CD14-positive monocyte (primary cell): ENCODE results near the gene CDKN2AIPNL. TPM values are rescaled to one million over a fixed set of nuclear protein-coding genes. Genes with fewer than 3 reads are reported as not detected.

ENCODE experiments used
- DNase-seq, 3 donors: peaks; one replicate each; pipeline ENCODE4 v3.0.0-alpha.2; 2011 to 2022
- H2AFZ ChIP-seq: 2 replicates; pipeline ENCODE4 v1.6.0; 2012; ENCODE audit warnings: mild to moderate bottlenecking, low read depth, low read length, inconsistent platforms; ENCODE audit not compliant: insufficient read depth, poor library complexity, severe bottlenecking
- H3K27ac ChIP-seq, 2 donors: 1 replicate in 1 of 2; 2 replicates in 1 of 2; pipeline ENCODE4 v1.5.1; 2012 to 2013; ENCODE audit warnings: low read length in 2 of 2, control low read depth in 1 of 2, inconsistent platforms in 1 of 2, low read depth in 1 of 2, mild to moderate bottlenecking in 1 of 2
- H3K27me3 ChIP-seq, 2 donors: one replicate each; pipeline versions ENCODE4 v1.6.0 to v1.6.1; 2011 to 2013; ENCODE audit warnings: low read length in 2 of 2; ENCODE audit not compliant: control insufficient read depth in 2 of 2, insufficient read depth in 2 of 2
- H3K36me3 ChIP-seq, 2 donors: replicated peaks in 1 of 2; 1 replicate in 1 of 2; 2 replicates in 1 of 2; pipeline versions ENCODE4 v1.5.1 to v1.6.1; 2012 to 2013; ENCODE audit warnings: low read length in 2 of 2, control low read depth in 1 of 2, inconsistent platforms in 1 of 2, mild to moderate bottlenecking in 1 of 2; ENCODE audit not compliant: insufficient read depth in 2 of 2, control insufficient read depth in 1 of 2
- H3K4me1 ChIP-seq, 2 donors: 1 replicate in 1 of 2; 2 replicates in 1 of 2; pipeline versions ENCODE4 v1.5.1 to v1.6.1; 2012 to 2013; ENCODE audit warnings: low read length in 2 of 2, control low read depth in 1 of 2, inconsistent platforms in 1 of 2, mild to moderate bottlenecking in 1 of 2, moderate library complexity in 1 of 2; ENCODE audit not compliant: insufficient read depth in 2 of 2, control insufficient read depth in 1 of 2
- H3K4me2 ChIP-seq: replicated peaks from 2 replicates; pipeline ENCODE3; 2012; ENCODE audit warnings: low read length, moderate library complexity, mild to moderate bottlenecking; ENCODE audit not compliant: poor library complexity, severe bottlenecking; ENCODE audit errors: extremely low read depth
- H3K4me3 ChIP-seq, 3 experiments: fragments of 200-600 bp in 1 of 3; sonication (generic) in 1 of 3; replicated peaks in 1 of 3; 1 replicate in 2 of 3; 2 replicates in 1 of 3; pipeline ENCODE4 v1.5.1; 2011 to 2013; ENCODE audit warnings: low read length in 3 of 3, mild to moderate bottlenecking in 3 of 3, control low read depth in 2 of 3, low read depth in 2 of 3, inconsistent platforms in 1 of 3, moderate library complexity in 1 of 3
- H3K79me2 ChIP-seq: 2 replicates; pipeline ENCODE4 v1.6.0; 2012; ENCODE audit warnings: mild to moderate bottlenecking, control low read depth, inconsistent platforms, low read length, moderate library complexity; ENCODE audit not compliant: insufficient read depth
- H3K9ac ChIP-seq: 2 replicates; pipeline ENCODE4 v1.6.0; 2017; ENCODE audit warnings: low read length, mild to moderate bottlenecking; ENCODE audit not compliant: insufficient read depth, poor library complexity, severe bottlenecking
- H3K9me3 ChIP-seq, 2 donors: replicated peaks in 1 of 2; 1 replicate in 1 of 2; 2 replicates in 1 of 2; pipeline versions ENCODE4 v1.5.1 to v1.6.1; 2012 to 2013; ENCODE audit warnings: low read length in 2 of 2, control low read depth in 1 of 2; ENCODE audit not compliant: control insufficient read depth in 1 of 2, insufficient read depth in 1 of 2
- H4K20me1 ChIP-seq: 2 replicates; pipeline ENCODE4 v1.6.0; 2012; ENCODE audit warnings: mild to moderate bottlenecking, low read length, control low read depth, moderate library complexity; ENCODE audit not compliant: insufficient read depth
- H3K27ac Mint-ChIP-seq, 7 donors: one replicate each; pipeline ENCODE4 v1.8.0; 2020; ENCODE audit warnings: mild to moderate bottlenecking in 7 of 7, mixed read lengths in 7 of 7, moderate library complexity in 6 of 7, inconsistent platforms in 2 of 7
- H3K27me3 Mint-ChIP-seq, 3 donors: one replicate each; pipeline ENCODE4 v1.8.0; 2021 to 2022; ENCODE audit warnings: low read depth in 3 of 3, mild to moderate bottlenecking in 3 of 3, mixed read lengths in 3 of 3, moderate library complexity in 3 of 3, inconsistent platforms in 1 of 3
- H3K36me3 Mint-ChIP-seq, 2 donors: one replicate each; pipeline ENCODE4 v1.8.0; 2020; ENCODE audit warnings: mixed read lengths in 2 of 2, inconsistent platforms in 1 of 2, mild to moderate bottlenecking in 1 of 2
- H3K4me1 Mint-ChIP-seq: one replicate; pipeline ENCODE4 v1.8.0; 2020; ENCODE audit warnings: mild to moderate bottlenecking, mixed read lengths
- H3K4me3 Mint-ChIP-seq, 2 donors: one replicate each; pipeline ENCODE4 v1.8.0; 2020; ENCODE audit warnings: mild to moderate bottlenecking in 2 of 2, mixed read lengths in 2 of 2, moderate library complexity in 1 of 2
- H3K9me3 Mint-ChIP-seq, 7 donors: one replicate each; pipeline ENCODE4 v1.8.0; 2020 to 2022; ENCODE audit warnings: mixed read lengths in 7 of 7, mild to moderate bottlenecking in 6 of 7, moderate library complexity in 6 of 7, inconsistent platforms in 2 of 7
- CTCF ChIP-seq: fragments of 200-600 bp; IDR thresholded peaks from one replicate; pipeline ENCODE4 v1.8.0; 2022; ENCODE audit warnings: antibody characterized with exemption, mild to moderate bottlenecking
- WGBS: methylation state at CpG from one replicate; pipeline ENCODE4 v1.1.5; 2013; ENCODE audit warnings: missing lambda C conversion rate; ENCODE audit not compliant: insufficient coverage; 5-methylcytosine and 5-hydroxymethylcytosine counted together
- intact Hi-C, 2 donors: fragments of 100-400 bp; cut with micrococcal nuclease; formaldehyde crosslinking; loops; one replicate each; pipeline versions ENCODE4 v1.15.0 to v1.15.1; 2023
- polyA plus RNA-seq, 3 donors: library from polyadenylated mRNA; depleted of rRNA in 1 of 3; unstranded in 2 of 3; stranded (reverse) in 1 of 3; fragments of 300-500 nt in 2 of 3; fragments of >200 nt in 1 of 3; fragmentation: Illumina TruSeq in 2 of 3; gene quantifications; 1 replicate in 2 of 3; 2 replicates in 1 of 3; pipeline ENCODE4 v1.2.3, GENCODE V29; 2012 to 2021

CDKN2AIPNL gene
- polyA plus RNA-seq, 3 donors: 6.9 to 20.0 (median 15.0) TPM

GRCh38 chr5:134411228-134411545 lies 494 bp downstream of the CDKN2AIPNL start:
- 3% methylated on average over 5 of the region's 9 CpGs for WGBS
- Histone ChIP-seq H3K27ac (peak overlapping the region; percentile 0 to 56), H3K4me3 (peak overlapping the region; percentile 60 to 87 (median 86)), H3K9me3 (no peaks in the 10 kb centered on the region), H2AFZ (peak overlapping the region; percentile 99), H3K9ac (peak overlapping the region; percentile 73), H3K4me2 (peak overlapping the region; percentile 90), H3K27me3 (no peaks in the 10 kb centered on the region), H3K79me2 (peaks cover 17% of the 10 kb centered on the region), H4K20me1 (no peaks in the 10 kb centered on the region), H3K36me3 (peaks cover 0 to 23% of the 10 kb centered on the region in 2 donors), H3K4me1 (peaks cover 17 to 21% of the 10 kb centered on the region in 2 donors)
- H3K4me3 Mint-ChIP-seq: peak overlapping the region; percentile 89 to 96
- H3K27ac Mint-ChIP-seq: peak overlapping the region; percentile 75 to 85 (median 84)
- H3K9me3 Mint-ChIP-seq: peaks cover 0 to 8% (median 0%) of the 10 kb centered on the region in 7 donors
- peaks cover 29% of the 10 kb centered on the region for H3K4me1 Mint-ChIP-seq
- TF ChIP-seq CTCF: no peak
- peaks cover 0 to 2% (median 2%) of the 10 kb centered on the region in 3 donors for H3K27me3 Mint-ChIP-seq
- H3K36me3 Mint-ChIP-seq: peaks cover 6 to 12% of the 10 kb centered on the region in 2 donors
- intact Hi-C loops: loop anchor here (5.0 to 10.0 kb wide), 5 partner anchors 41 to 166 kb away; partner anchors contain the start of gene JADE2 (in 1 of the 2)
- DNase-seq: no peak

GRCh38 chr5:134410822-134411221 lies 859 bp downstream of the CDKN2AIPNL start:
- Histone ChIP-seq H2AFZ (peak overlapping the region; percentile 99), H3K4me1 (peaks cover 17 to 21% of the 10 kb centered on the region in 2 donors), H3K27me3 (no peaks in the 10 kb centered on the region), H3K9me3 (no peaks in the 10 kb centered on the region), H3K27ac (no peak overlapping the region), H3K4me2 (peak overlapping the region; percentile 90), H3K79me2 (peaks cover 17% of the 10 kb centered on the region), H3K36me3 (peaks cover under 1 to 26% of the 10 kb centered on the region in 2 donors), H3K9ac (peak overlapping the region; percentile 73), H4K20me1 (no peaks in the 10 kb centered on the region), H3K4me3 (peak overlapping the region in 2 of 3 experiments; percentile 86 to 87)
- no peak for DNase-seq
- Mint-ChIP-seq H3K4me1 (peaks cover 29% of the 10 kb centered on the region), H3K4me3 (peak overlapping the region; percentile 89 to 96), H3K9me3 (peaks cover 0 to 8% (median 0%) of the 10 kb centered on the region in 7 donors), H3K27ac (no peak overlapping the region), H3K27me3 (peaks cover 0 to 2% (median 2%) of the 10 kb centered on the region in 3 donors), H3K36me3 (peaks cover 9 to 16% of the 10 kb centered on the region in 2 donors)
- TF ChIP-seq CTCF: no peak
- 100% methylated on average over 1 of the region's 4 CpGs for WGBS
- intact Hi-C loops: loop anchor here (5.0 to 10.0 kb wide), 5 partner anchors 41 to 166 kb away; partner anchors contain the start of gene JADE2 (in 1 of the 2)
